Upper lobe of left lung (tissue), 4 donors: Measurements from ENCODE around the gene SP140.

Source experiments
- CTCF ChIP-seq, 6 experiments: fragments of 450-650 bp in 4 of 6; fragments of 200-600 bp in 2 of 6; sonication (generic) in 2 of 6; IDR thresholded peaks; one replicate each; pipeline ENCODE4 v1.5.1; 2016 to 2019; ENCODE audit warnings: antibody characterized with exemption in 6 of 6
- POLR2A ChIP-seq, 4 donors: fragments of 450-650 bp; IDR thresholded peaks; one replicate each; pipeline ENCODE4 v1.5.1; 2016 to 2017; ENCODE audit warnings: antibody characterized with exemption in 4 of 4, mild to moderate bottlenecking in 2 of 4

GRCh38 chr2:230299618-230300017 is 74.1 kb downstream of the SP140 start:
- TF ChIP-seq CTCF (IDR thresholded peaks at IDR 0.05) (no peak), POLR2A (IDR thresholded peaks at IDR 0.05) (no peak)
